NOMO-1 treated with dmso at 0.1 percent for 144 hours (cell line): ENCODE measurements around the gene EEFSEC.
A peak's percentile ranks its signal among the peaks of the same experiment; 100 is the strongest.

Source experiments
- DNase-seq: peaks from one replicate; lab custom pipeline; 2025; ENCODE audit not compliant: unreplicated experiment; lab: John Stamatoyannopoulos, UW

The EEFSEC gene

GRCh38 chr3:128408012-128408692 lies 254.9 kb downstream of the EEFSEC start:
- no peak for DNase-seq

GRCh38 chr3:128408693-128409623 lies 255.7 kb downstream of the EEFSEC start:
- no peak for DNase-seq

GRCh38 chr3:128409624-128410581 lies 256.6 kb downstream of the EEFSEC start:
- DNase-seq: no peak

GRCh38 chr3:128410669-128411573 lies 257.6 kb downstream of the EEFSEC start:
- no peak for DNase-seq

GRCh38 chr3:128411574-128412064 lies 258.3 kb downstream of the EEFSEC start:
- DNase-seq: no peak

- DNase-seq: no peak
Observed at GRCh38 chr3:128412180-128413002, 259.1 kb downstream of the EEFSEC start.

- DNase-seq: no peak
Observed at GRCh38 chr3:128413003-128413370, 259.7 kb downstream of the EEFSEC start.

- DNase-seq: no peak
Observed at GRCh38 chr3:128413413-128414205, 260.3 kb downstream of the EEFSEC start.

- DNase-seq: peak; percentile 6
Observed at GRCh38 chr3:128415200-128415772, 262.0 kb downstream of the EEFSEC start.

- DNase-seq: no peak
Observed at GRCh38 chr3:128415773-128416577, 262.7 kb downstream of the EEFSEC start.

GRCh38 chr3:128416578-128417211 lies 263.4 kb downstream of the EEFSEC start:
- peak; percentile 68 for DNase-seq

- no peak for DNase-seq
Observed at GRCh38 chr3:128418900-128419299, 265.6 kb downstream of the EEFSEC start.

GRCh38 chr3:128419311-128419710 lies 266.0 kb downstream of the EEFSEC start:
- no peak for DNase-seq

GRCh38 chr3:128420289-128420688 lies 267.0 kb downstream of the EEFSEC start:
- no peak for DNase-seq

- DNase-seq: no peak
Observed at GRCh38 chr3:128420720-128421438, 267.6 kb downstream of the EEFSEC start.

- no peak for DNase-seq
Observed at GRCh38 chr3:128421439-128421836, 268.2 kb downstream of the EEFSEC start.
